UCSD-AML1 (cell line): ENCODE data around the gene FGB.

Source experiments
- DNase-seq: peaks from one replicate; lab custom pipeline; 2025; ENCODE audit not compliant: unreplicated experiment; lab: John Stamatoyannopoulos, UW

Gene FGB

GRCh38 chr4:154565704-154566103, 2.9 kb downstream of the FGB start:
- DNase-seq: no peak

DNA sequence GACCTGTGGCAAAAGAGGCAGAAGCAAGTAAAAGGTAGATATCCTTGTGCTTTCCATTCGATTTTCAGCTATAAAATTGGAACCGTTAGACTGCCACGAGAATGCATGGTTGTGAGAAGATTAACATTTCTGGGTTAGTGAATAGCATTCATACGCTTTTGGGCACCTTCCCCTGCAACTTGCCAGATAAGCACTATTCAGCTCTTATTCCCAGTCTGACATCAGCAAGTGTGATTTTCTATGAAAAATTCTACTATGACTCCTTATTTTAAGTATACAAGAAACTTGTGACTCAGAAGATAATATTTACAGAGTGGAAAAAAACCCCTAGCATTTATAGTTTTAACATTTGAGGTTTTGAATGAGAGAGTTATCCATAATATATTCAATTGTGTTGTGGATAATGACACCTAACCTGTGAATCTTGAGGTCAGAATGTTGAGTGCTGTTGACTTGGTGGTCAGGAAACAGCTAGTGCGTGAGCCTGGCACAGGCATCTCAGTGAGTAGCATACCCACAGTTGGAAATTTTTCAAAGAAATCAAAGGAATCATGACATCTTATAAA, 3.9 kb downstream of the FGB start:
- no peak for DNase-seq

- DNase-seq: no peak
These were observed 6.2 kb downstream of the FGB start for GRCh38 chr4:154569028-154569427.

- DNase-seq: no peak
These were observed 6.8 kb downstream of the FGB start for GRCh38 chr4:154569584-154569983.

DNA sequence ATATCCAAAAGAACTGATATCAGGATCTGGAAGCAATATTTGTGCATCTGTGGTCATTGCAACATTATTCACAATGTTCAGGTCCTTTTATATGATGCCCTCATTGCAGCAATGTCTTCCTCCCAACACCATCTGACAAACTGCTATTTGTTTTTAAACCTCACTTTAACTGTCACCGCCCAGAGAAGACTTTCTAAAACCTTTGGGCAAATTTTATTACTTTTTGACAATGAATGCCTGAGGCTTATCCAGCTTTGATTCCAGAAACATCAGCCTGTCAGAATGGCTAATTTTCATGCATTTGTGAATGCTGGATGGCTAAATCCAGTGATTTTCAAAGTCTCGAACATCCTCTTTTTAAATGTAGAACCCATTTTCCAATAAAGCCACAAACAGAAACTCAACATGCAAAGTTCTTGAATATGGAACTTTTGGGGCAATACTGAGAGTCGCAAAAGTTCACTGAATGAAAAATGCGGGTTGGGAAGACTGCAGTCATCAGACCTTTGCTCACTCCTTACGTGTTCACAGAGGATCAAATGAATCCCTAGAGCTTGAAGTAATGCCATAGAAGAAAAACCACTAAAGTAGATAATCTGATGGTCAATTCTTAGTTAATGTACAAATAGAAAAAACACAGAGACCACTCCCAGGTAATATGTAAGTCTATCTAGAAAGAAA, 10.5 kb downstream of the FGB start:
- DNase-seq: no peak

GRCh38 chr4:154574311-154574710, 11.5 kb downstream of the FGB start:
- DNase-seq: no peak

DNA sequence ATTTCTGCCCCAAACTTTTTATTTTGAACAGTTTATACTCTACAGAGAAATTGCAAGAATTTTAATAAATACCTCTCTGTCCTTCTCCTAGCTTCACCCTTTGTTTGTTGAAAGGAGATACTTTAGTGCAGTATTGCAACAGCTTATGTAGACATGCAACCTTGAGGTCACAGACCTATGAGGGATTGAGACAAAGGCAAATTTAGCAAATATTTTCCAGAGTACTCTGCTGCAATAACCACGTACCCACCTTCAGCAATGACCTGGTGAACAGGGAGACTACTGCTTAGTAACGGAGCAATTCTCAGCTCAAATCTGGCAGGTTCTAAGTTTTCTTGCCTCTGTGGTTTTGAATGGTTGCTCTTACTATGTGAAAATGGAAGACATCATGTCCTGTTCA, 14.5 kb downstream of the FGB start:
- DNase-seq: no peak

- DNase-seq: no peak
These were observed 16.1 kb downstream of the FGB start for GRCh38 chr4:154578919-154579318.

DNA sequence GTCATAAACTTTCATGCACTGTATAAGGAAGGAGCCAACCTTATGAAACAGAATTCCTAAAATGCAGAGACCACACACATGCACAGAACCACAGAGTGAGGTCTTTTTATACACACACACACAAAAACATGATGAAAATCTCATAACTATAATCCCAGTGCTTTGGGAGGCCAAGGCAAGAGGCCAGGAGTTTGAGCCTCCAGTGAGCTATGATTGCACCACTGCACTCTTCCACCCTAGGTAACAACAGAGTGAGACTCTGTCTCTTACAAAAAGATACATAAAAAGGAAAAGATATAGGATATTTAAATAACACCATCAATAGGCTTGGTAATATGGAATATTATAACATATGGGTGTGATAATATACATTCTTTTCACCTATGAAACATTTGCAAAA, 17.1 kb downstream of the FGB start:
- no peak for DNase-seq

GRCh38 chr4:154582723-154583122, 19.9 kb downstream of the FGB start:
- DNase-seq: no peak

DNA sequence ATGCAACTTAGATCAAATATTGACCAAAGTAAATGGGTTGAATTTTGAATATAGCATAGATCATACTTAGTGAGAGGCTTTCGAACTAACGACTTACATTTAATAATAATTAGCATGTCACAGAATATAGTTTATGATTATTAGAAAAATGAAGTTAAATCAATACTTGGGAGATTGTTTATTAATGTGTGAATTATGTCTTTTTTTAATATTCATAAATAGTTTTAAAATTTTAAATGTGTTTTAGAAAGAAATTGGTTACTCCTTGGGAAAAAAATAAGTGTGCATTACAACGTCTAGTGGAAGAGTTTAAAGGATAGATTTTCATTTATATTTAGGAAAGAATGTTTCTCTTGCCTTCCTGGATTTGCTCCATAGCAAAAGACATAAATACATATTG, 20.4 kb downstream of the FGB start:
- no peak for DNase-seq

GRCh38 chr4:154583677-154584076, 20.9 kb downstream of the FGB start:
- no peak for DNase-seq

DNA sequence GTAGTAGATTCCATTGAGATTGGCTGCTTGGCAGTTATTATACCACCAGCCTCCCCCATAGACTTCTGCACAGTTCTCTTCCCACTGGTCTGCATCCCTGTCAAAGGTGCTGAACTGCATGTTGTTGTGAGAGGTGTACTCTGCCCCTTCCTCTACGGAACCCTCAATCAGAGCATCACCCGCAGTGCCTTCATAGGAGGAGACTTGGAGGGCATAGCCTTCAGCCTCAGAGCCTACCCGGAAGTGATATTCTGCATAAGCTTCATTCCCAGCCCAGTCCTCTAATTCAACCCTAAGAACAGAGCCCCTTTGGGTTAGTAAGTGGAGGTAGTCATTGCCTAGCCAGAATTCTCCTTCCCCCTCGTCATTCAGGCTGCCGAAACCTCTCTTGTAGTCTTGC, 21.4 kb downstream of the FGB start:
- no peak for DNase-seq

DNA sequence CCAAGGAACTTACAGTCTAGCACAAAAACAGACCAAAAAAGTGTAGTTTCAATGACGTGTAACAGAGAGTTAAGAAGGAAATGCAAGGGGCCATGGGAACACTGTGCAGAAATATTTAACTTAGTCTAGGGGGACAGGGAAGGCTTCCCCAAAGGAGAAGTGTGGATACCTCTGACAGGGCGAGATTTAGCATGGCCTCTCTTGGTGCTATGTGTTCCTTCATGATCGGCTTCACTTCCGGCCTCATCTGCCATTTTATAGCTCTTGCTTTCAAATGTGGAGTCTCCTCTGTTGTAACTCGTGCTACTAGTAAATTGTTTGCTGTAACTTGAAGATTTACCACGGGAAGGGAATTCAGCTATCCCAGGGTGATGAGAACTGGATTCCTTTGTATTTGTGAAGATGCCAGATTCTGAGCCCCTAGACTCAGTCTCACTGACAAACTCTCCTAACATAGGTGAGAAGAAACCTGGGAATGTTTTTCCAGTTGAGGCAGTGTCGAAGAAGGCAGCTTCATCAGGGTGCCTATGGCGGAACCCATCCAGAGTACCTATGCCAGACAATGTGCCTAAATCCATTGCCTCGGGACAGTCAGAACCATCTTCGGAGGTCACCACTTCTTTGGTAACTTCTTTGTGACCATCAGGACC, 22.7 kb downstream of the FGB start:
- no peak for DNase-seq

- no peak for DNase-seq
These were observed 23.7 kb downstream of the FGB start for GRCh38 chr4:154586296-154587033.

DNA sequence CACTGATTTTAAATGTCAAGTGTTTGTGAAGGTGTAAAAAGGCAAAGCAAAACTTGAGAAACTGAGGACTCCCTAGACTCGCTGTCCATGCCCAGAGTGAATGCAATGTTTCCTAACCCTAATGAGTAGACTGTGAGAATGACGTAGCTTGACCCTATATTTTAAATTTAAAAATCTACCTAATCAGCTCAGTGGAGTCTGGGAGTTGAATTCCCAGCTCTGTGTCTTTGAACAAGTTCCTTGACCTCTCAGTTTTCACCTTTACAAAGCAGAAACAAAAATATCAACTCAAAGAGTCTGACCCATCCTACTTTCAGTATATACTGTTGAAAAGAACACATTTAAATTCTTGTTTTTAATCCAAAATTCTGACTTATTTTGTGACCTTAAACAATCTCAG, 25.4 kb downstream of the FGB start:
- no peak for DNase-seq

- DNase-seq: no peak
These were observed 26.7 kb downstream of the FGB start for GRCh38 chr4:154589296-154590197.

DNA sequence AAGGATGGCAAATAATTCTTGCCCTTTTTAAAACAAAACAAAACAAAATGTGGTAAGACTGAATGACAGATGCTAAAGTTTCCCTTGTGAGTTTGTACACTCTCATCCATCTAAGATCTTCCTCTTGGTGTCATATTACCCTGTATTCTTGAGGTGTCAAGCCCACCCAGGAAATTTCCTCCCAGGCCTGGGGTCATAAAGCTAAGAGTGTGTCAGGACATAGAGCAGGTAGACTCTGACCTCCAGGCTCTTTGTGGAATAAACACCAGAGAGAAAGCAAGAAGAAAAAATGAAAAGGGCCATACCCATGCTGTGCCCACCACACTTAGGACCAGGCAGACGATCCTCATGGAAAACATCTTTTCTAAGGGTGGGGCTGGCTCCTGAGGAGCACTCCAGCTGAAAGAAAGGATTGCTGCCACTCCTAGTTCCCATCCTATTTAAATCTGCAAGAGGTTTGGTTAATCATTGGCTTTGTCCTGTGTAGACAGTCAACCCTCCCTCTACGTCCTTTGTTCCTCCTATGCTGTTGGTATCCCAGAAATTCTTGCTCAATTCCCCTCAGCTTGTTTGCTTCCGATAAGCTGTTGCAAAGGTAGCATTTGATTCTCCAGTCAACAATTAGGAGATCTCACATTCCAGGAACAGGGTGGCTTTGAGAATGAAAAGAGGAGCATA, 27.7 kb downstream of the FGB start, which contains the start of gene FGA:
FGA (minus strand) TSS at position 414 of the 678 bp plus-strand sequence; CDS start at position 359, 55 bp downstream.
- DNase-seq: no peak

DNA sequence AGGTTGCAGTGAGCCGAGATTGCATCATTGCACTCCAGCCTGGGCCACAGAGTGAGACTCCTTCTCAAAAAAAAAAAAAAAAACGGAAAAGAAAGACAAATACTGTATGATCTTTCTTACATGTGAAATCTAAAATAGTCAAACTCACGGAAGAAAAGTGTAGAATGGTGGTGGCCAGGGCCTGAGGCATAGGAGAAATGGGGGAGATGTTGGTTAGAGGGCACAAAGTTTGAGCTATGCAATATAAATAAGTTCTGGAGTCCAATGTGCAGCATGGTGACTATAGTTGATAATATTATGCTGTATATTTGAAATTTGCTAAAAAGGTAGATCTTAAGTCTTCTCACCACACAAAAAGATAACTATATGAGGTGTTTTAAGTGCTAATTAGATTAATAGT, 29.1 kb downstream of the FGB start:
- no peak for DNase-seq

DNA sequence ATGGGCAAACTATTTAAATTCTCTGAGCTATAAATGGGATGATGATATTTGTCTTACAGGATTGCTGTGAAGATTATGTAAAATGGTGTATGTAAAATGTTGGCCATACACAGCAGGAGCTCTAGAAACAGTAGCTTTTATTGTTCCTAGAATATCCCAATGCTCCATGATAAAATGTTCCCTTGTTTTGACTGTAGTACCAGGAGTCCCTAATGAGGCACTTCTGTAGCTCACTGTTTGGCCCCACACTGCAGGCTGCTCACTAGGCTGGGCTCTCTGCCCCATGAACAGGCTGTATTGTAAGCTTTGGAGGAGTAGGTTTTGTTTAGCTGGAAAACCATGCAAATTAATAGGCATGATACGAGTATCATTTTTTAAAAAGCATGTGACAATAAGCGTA, 31.1 kb downstream of the FGB start:
- DNase-seq: no peak
